OCI-LY7 (cell line): ENCODE measurements around the gene METAP2.

Experiments
- EZH2phosphoT487 ChIP-seq: fragments of 200-600 bp; sonication (generic); IDR thresholded peaks from 2 replicates; pipeline ENCODE4 v1.6.1; 2018; ENCODE audit warnings: low read depth, borderline replicate concordance, mild to moderate bottlenecking, mixed run types, antibody characterized with exemption, low read length, moderate library complexity, mixed read lengths
- TF ChIP-seq, protein P1 (sequence below): fragments of 200-600 bp; sonication (generic); conservative IDR thresholded peaks from 2 replicates; pipeline ENCODE4 v1.5.1; 2014; ENCODE audit warnings: mild to moderate bottlenecking, antibody characterized with exemption, low read length, moderate library complexity, mixed read lengths

DNA sequence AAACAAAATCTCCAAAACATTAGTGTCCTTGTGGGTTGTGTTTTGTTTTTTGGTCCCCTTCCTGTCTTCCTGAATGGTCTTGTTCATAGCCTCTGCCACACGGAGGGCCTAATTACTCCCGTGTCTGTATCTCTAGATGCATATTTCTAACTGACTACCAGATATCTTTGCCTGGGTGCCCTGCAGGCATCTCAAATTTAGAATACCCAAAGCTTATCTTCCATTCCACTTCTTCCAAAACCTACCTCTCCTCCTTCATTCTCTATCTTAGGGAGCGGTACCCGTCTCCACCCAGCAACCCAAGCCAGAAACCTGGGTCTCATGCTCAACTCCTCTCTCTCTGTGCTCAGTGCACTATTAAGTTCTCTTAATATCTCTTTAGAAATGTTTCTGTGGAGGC lies 10.9 kb upstream of the METAP2 start:
- TF ChIP-seq, protein P1, sequence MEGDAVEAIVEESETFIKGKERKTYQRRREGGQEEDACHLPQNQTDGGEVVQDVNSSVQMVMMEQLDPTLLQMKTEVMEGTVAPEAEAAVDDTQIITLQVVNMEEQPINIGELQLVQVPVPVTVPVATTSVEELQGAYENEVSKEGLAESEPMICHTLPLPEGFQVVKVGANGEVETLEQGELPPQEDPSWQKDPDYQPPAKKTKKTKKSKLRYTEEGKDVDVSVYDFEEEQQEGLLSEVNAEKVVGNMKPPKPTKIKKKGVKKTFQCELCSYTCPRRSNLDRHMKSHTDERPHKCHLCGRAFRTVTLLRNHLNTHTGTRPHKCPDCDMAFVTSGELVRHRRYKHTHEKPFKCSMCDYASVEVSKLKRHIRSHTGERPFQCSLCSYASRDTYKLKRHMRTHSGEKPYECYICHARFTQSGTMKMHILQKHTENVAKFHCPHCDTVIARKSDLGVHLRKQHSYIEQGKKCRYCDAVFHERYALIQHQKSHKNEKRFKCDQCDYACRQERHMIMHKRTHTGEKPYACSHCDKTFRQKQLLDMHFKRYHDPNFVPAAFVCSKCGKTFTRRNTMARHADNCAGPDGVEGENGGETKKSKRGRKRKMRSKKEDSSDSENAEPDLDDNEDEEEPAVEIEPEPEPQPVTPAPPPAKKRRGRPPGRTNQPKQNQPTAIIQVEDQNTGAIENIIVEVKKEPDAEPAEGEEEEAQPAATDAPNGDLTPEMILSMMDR, result no peak
- no peak for TF ChIP-seq EZH2phosphoT487
